H9 (cell line): ENCODE measurements around the gene DCP1B. TPM values are rescaled to one million over a fixed set of nuclear protein-coding genes. Genes with fewer than 3 reads are reported as not detected.

ENCODE experiments used
- DNase-seq: peaks from one replicate; pipeline ENCODE4 v3.0.0-alpha.2; 2017
- H2AFZ ChIP-seq: one replicate; pipeline ENCODE4 v1.6.1; 2013; ENCODE audit warnings: mild to moderate bottlenecking, low read length, control low read depth, moderate library complexity
- H2AK5ac ChIP-seq: 2 replicates; pipeline ENCODE4 v1.6.1; 2013; ENCODE audit warnings: low read length, control low read depth, mixed read lengths; ENCODE audit not compliant: insufficient read length
- H2BK120ac ChIP-seq: one replicate; pipeline ENCODE4 v1.6.1; 2013; ENCODE audit warnings: low read depth, mild to moderate bottlenecking, low read length, control low read depth, inconsistent platforms; ENCODE audit not compliant: poor library complexity, severe bottlenecking
- H2BK12ac ChIP-seq: 2 replicates; pipeline ENCODE4 v1.6.1; 2013; ENCODE audit warnings: low read length, control low read depth, mixed read lengths, low read depth; ENCODE audit not compliant: insufficient read length
- H2BK15ac ChIP-seq: 2 replicates; pipeline ENCODE4 v1.6.1; 2013; ENCODE audit warnings: low read depth, low read length, control low read depth
- H2BK20ac ChIP-seq: one replicate; pipeline ENCODE4 v1.6.1; 2013; ENCODE audit warnings: low read depth, mild to moderate bottlenecking, low read length, control low read depth, inconsistent platforms; ENCODE audit not compliant: poor library complexity, severe bottlenecking
- H2BK5ac ChIP-seq: 2 replicates; pipeline ENCODE4 v1.6.1; 2013; ENCODE audit warnings: low read length, control low read depth, mixed read lengths; ENCODE audit not compliant: insufficient read length
- H3K14ac ChIP-seq: 2 replicates; pipeline ENCODE4 v1.6.1; 2013; ENCODE audit warnings: low read length, control low read depth; ENCODE audit not compliant: insufficient read depth
- H3K18ac ChIP-seq: 2 replicates; pipeline ENCODE4 v1.6.1; 2013; ENCODE audit warnings: low read depth, mild to moderate bottlenecking, mixed read lengths, low read length, control low read depth; ENCODE audit not compliant: insufficient read length
- H3K23ac ChIP-seq: 2 replicates; pipeline ENCODE4 v1.6.1; 2013; ENCODE audit warnings: low read length, control low read depth, mixed read lengths, low read depth; ENCODE audit not compliant: insufficient read length
- H3K23me2 ChIP-seq: 2 replicates; pipeline ENCODE4 v1.6.1; 2013; ENCODE audit warnings: low read depth, mild to moderate bottlenecking, mixed read lengths, low read length, control low read depth; ENCODE audit not compliant: insufficient read length, poor library complexity, severe bottlenecking
- H3K27ac ChIP-seq: 2 replicates; pipeline ENCODE4 v1.5.1; 2013; ENCODE audit warnings: low read length, control low read depth, mixed read lengths, low read depth; ENCODE audit not compliant: insufficient read length
- H3K27me3 ChIP-seq: 2 replicates; pipeline ENCODE4 v1.6.1; 2013; ENCODE audit warnings: low read length, control low read depth, inconsistent platforms; ENCODE audit not compliant: insufficient read depth
- H3K4ac ChIP-seq: 2 replicates; pipeline ENCODE4 v1.6.1; 2013; ENCODE audit warnings: low read depth, mild to moderate bottlenecking, control low read depth, inconsistent platforms, low read length, moderate library complexity
- H3K4me1 ChIP-seq: 2 replicates; pipeline ENCODE4 v1.6.1; 2013; ENCODE audit warnings: low read length, control low read depth, inconsistent platforms; ENCODE audit not compliant: insufficient read depth
- H3K4me2 ChIP-seq: 2 replicates; pipeline ENCODE4 v1.6.1; 2013; ENCODE audit warnings: low read length, control low read depth, mixed read lengths; ENCODE audit not compliant: insufficient read length, insufficient read depth
- H3K56ac ChIP-seq: 2 replicates; pipeline ENCODE4 v1.6.1; 2013; ENCODE audit warnings: low read depth, mild to moderate bottlenecking, mixed read lengths, low read length, control low read depth; ENCODE audit not compliant: insufficient read length
- H3K79me1 ChIP-seq: 2 replicates; pipeline ENCODE4 v1.6.1; 2013; ENCODE audit warnings: low read depth, mild to moderate bottlenecking, moderate library complexity, low read length, control low read depth, inconsistent platforms; ENCODE audit not compliant: insufficient read depth, poor library complexity, severe bottlenecking
- H3K79me2 ChIP-seq: 2 replicates; pipeline ENCODE4 v1.6.1; 2013; ENCODE audit warnings: low read length, control low read depth, inconsistent platforms; ENCODE audit not compliant: insufficient read depth
- H3K9ac ChIP-seq: 2 replicates; pipeline ENCODE4 v1.6.1; 2013; ENCODE audit warnings: low read length, control low read depth, mixed read lengths; ENCODE audit not compliant: insufficient read length; ENCODE audit errors: extremely low read depth
- H3K9me3 ChIP-seq: one replicate; pipeline ENCODE4 v1.6.1; 2013; ENCODE audit warnings: low read depth, low read length, inconsistent platforms; ENCODE audit not compliant: control insufficient read depth
- H3T11ph ChIP-seq: one replicate; pipeline ENCODE4 v1.6.1; 2013; ENCODE audit warnings: mild to moderate bottlenecking, low read length, control low read depth, inconsistent platforms
- H4K20me1 ChIP-seq: one replicate; pipeline ENCODE4 v1.6.1; 2013; ENCODE audit not compliant: control insufficient read depth, insufficient read length, insufficient read depth
- H4K5ac ChIP-seq: 2 replicates; pipeline ENCODE4 v1.6.1; 2013; ENCODE audit warnings: low read depth, mild to moderate bottlenecking, mixed read lengths, low read length, control low read depth; ENCODE audit not compliant: insufficient read length
- H4K8ac ChIP-seq: replicated peaks from 2 replicates; pipeline ENCODE4 v1.6.1; 2013; ENCODE audit warnings: low read length, control low read depth, mixed read lengths, low read depth; ENCODE audit not compliant: insufficient read length
- H4K91ac ChIP-seq: 2 replicates; pipeline ENCODE4 v1.6.1; 2013; ENCODE audit warnings: low read depth, mild to moderate bottlenecking, moderate library complexity, mixed read lengths, low read length, control low read depth; ENCODE audit not compliant: insufficient read length
- H3K27ac Mint-ChIP-seq, 3 experiments: 2 replicates in 2 of 3; 3 replicates in 1 of 3; pipeline ENCODE4 v1.8.0; 2020 to 2021; ENCODE audit warnings: mixed read lengths in 3 of 3, mild to moderate bottlenecking in 1 of 3, moderate library complexity in 1 of 3
- H3K27me3 Mint-ChIP-seq: 2 replicates; pipeline ENCODE4 v1.8.0; 2021; ENCODE audit warnings: low read depth, mild to moderate bottlenecking, moderate library complexity, mixed read lengths
- H3K36me3 Mint-ChIP-seq, 3 experiments: 2 replicates in 2 of 3; 3 replicates in 1 of 3; pipeline ENCODE4 v1.8.0; 2020 to 2021; ENCODE audit warnings: low read depth in 3 of 3, mixed read lengths in 3 of 3; ENCODE audit not compliant: insufficient read depth in 1 of 3
- H3K4me1 Mint-ChIP-seq, 2 experiments: 2 replicates each; pipeline ENCODE4 v1.8.0; 2020; ENCODE audit warnings: mixed read lengths in 2 of 2
- H3K4me3 Mint-ChIP-seq, 2 experiments: 2 replicates in 1 of 2; 3 replicates in 1 of 2; pipeline ENCODE4 v1.8.0; 2020 to 2021; ENCODE audit warnings: mild to moderate bottlenecking in 2 of 2, mixed read lengths in 2 of 2, moderate library complexity in 1 of 2
- H3K9me3 Mint-ChIP-seq, 2 experiments: 2 replicates in 1 of 2; 3 replicates in 1 of 2; pipeline ENCODE4 v1.8.0; 2020; ENCODE audit warnings: mild to moderate bottlenecking in 2 of 2, mixed read lengths in 2 of 2, moderate library complexity in 1 of 2
- WGBS: extraction: QIAGEN DNeasy Blood & Tissue Kit; methylation state at CpG from one replicate; pipeline ENCODE4 v1.1.7; 2013; ENCODE audit warnings: missing lambda C conversion rate, low lambda C conversion rate, mixed read lengths; ENCODE audit not compliant: insufficient read length; ENCODE audit errors: extremely low coverage; 5-methylcytosine and 5-hydroxymethylcytosine counted together
- total RNA-seq: library from RNA; stranded (reverse); gene quantifications from 2 replicates; pipeline ENCODE4 v1.2.1, GENCODE V29; 2021
- TF ChIP-seq, protein P1 (sequence below): fragments of 200-600 bp; sonication (generic); conservative IDR thresholded peaks from 3 replicates; pipeline ENCODE4 v1.8.0; 2021; ENCODE audit warnings: antibody characterized with exemption, mild to moderate bottlenecking

DCP1B gene
- total RNA-seq, 1 experiment from 2014 or later: 11.2 TPM

DNA sequence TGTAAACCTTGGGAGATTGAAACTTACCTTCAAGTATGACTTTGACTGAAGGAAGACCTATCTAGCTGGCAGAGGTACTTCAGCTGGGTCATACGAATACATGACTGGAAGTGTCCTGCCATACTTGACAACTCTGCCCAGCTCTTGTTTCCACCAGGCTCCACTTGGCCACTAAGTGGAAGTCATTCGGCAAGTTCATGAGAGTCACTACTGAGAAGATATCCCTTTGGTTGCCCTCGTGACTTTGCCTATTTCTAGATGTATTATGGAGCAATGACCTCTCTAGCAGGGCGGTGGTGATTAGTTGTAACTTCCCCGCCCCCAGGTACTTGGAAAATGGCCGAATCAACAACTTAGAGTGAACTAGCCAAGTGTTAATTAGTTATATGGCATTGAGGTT is 39.9 kb upstream of the DCP1B start:
- Histone ChIP-seq H3K79me2 (no peaks in the 10 kb centered on the region), H4K5ac (no peak overlapping the region), H2AK5ac (no peak overlapping the region), H4K8ac (no peak overlapping the region), H3K4ac (no peak overlapping the region), H2BK20ac (no peak overlapping the region), H3K9ac (no peak overlapping the region), H3K14ac (no peak overlapping the region), H2BK12ac (no peak overlapping the region), H2AFZ (no peak overlapping the region), H3K4me2 (no peak overlapping the region), H3K56ac (no peak overlapping the region), H3K27ac (no peak overlapping the region), H4K20me1 (no peaks in the 10 kb centered on the region), H3K79me1 (no peaks in the 10 kb centered on the region), H2BK120ac (no peak overlapping the region), H3T11ph (no peak overlapping the region), H2BK5ac (no peak overlapping the region), H3K23ac (no peak overlapping the region), H3K18ac (no peak overlapping the region), H3K4me1 (no peaks in the 10 kb centered on the region), H4K91ac (no peak overlapping the region), H3K9me3 (no peaks in the 10 kb centered on the region), H3K27me3 (no peaks in the 10 kb centered on the region; the same call in 1 of the 2 replicates), H3K23me2 (no peaks in the 10 kb centered on the region), H2BK15ac (no peak overlapping the region)
- WGBS: no CpG with 5 or more reads among the region's 6 CpGs
- TF ChIP-seq, protein P1, sequence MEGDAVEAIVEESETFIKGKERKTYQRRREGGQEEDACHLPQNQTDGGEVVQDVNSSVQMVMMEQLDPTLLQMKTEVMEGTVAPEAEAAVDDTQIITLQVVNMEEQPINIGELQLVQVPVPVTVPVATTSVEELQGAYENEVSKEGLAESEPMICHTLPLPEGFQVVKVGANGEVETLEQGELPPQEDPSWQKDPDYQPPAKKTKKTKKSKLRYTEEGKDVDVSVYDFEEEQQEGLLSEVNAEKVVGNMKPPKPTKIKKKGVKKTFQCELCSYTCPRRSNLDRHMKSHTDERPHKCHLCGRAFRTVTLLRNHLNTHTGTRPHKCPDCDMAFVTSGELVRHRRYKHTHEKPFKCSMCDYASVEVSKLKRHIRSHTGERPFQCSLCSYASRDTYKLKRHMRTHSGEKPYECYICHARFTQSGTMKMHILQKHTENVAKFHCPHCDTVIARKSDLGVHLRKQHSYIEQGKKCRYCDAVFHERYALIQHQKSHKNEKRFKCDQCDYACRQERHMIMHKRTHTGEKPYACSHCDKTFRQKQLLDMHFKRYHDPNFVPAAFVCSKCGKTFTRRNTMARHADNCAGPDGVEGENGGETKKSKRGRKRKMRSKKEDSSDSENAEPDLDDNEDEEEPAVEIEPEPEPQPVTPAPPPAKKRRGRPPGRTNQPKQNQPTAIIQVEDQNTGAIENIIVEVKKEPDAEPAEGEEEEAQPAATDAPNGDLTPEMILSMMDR: no peak
- Mint-ChIP-seq H3K9me3 (no peaks in the 10 kb centered on the region), H3K36me3 (no peaks in the 10 kb centered on the region), H3K27ac (no peak overlapping the region), H3K4me1 (peaks cover 8 to 9% of the 10 kb centered on the region in 2 experiments), H3K27me3 (peaks cover 28% of the 10 kb centered on the region), H3K4me3 (no peak overlapping the region)
- no peak for DNase-seq
